Hepatocyte (in vitro differentiated cells): Measurements from ENCODE around the gene SEBOX. TPM values are rescaled to one million over a fixed set of nuclear protein-coding genes. Genes with fewer than 3 reads are reported as not detected.

Experiments used
- DNase-seq: peaks from one replicate; pipeline ENCODE4 v3.0.0-alpha.2; 2016; ENCODE audit warnings: low spot score
- H2AFZ ChIP-seq: fragments of 200-600 bp; sonication (generic); 2 replicates; pipeline ENCODE4 v1.6.0; 2016; ENCODE audit warnings: antibody characterized with exemption, mild to moderate bottlenecking
- H3K27ac ChIP-seq: fragments of 200-600 bp; sonication (generic); 2 replicates; pipeline ENCODE4 v1.5.1; 2016; ENCODE audit warnings: mild to moderate bottlenecking
- H3K27me3 ChIP-seq: fragments of 200-600 bp; sonication (generic); 2 replicates; pipeline ENCODE4 v1.6.1; 2016
- H3K36me3 ChIP-seq: fragments of 200-600 bp; sonication (generic); replicated peaks from 2 replicates; pipeline ENCODE4 v1.5.1; 2016; ENCODE audit warnings: low read depth; ENCODE audit not compliant: insufficient read depth
- H3K4me1 ChIP-seq: fragments of 200-600 bp; sonication (generic); 2 replicates; pipeline ENCODE4 v1.5.1; 2016; ENCODE audit warnings: mild to moderate bottlenecking, moderate library complexity; ENCODE audit not compliant: insufficient read depth
- H3K4me2 ChIP-seq: fragments of 200-600 bp; sonication (generic); 2 replicates; pipeline ENCODE4 v1.6.0; 2016
- H3K4me3 ChIP-seq: fragments of 200-600 bp; sonication (generic); 2 replicates; pipeline ENCODE4 v1.5.1; 2016; ENCODE audit warnings: mild to moderate bottlenecking
- H3K79me2 ChIP-seq: fragments of 200-600 bp; sonication (generic); 2 replicates; pipeline ENCODE4 v1.6.0; 2017; ENCODE audit warnings: mild to moderate bottlenecking
- H3K9me2 ChIP-seq: fragments of 200-600 bp; sonication (generic); replicated peaks from 2 replicates; pipeline ENCODE4 v1.6.0; 2017; ENCODE audit warnings: mild to moderate bottlenecking; ENCODE audit not compliant: insufficient read depth
- H3K9me3 ChIP-seq: fragments of 200-600 bp; sonication (generic); 2 replicates; pipeline ENCODE4 v1.5.1; 2016; ENCODE audit warnings: low read depth, mild to moderate bottlenecking
- H4K20me1 ChIP-seq: fragments of 200-600 bp; sonication (generic); 2 replicates; pipeline ENCODE4 v1.6.0; 2016; ENCODE audit warnings: mild to moderate bottlenecking; ENCODE audit not compliant: insufficient read depth, poor library complexity, severe bottlenecking
- CTCF ChIP-seq: fragments of 200-600 bp; sonication (generic); IDR thresholded peaks from 2 replicates; pipeline ENCODE4 v1.5.1; 2016; ENCODE audit warnings: antibody characterized with exemption, mild to moderate bottlenecking; ENCODE audit not compliant: poor library complexity
- EZH2 ChIP-seq: fragments of 200-600 bp; sonication (generic); IDR thresholded peaks from 2 replicates; pipeline ENCODE4 v1.6.1; 2016; ENCODE audit warnings: antibody characterized with exemption, mild to moderate bottlenecking, borderline replicate concordance
- EZH2phosphoT487 ChIP-seq: fragments of 200-600 bp; sonication (generic); IDR thresholded peaks from one replicate; pipeline ENCODE4 v1.6.1; 2018; ENCODE audit warnings: antibody characterized with exemption, mild to moderate bottlenecking, low read depth, moderate library complexity; ENCODE audit not compliant: unreplicated experiment, severe bottlenecking
- WGBS: methylation state at CpG from one replicate; pipeline ENCODE4 v1.1.6; 2016; ENCODE audit warnings: low lambda C conversion rate; ENCODE audit errors: missing lambda C conversion rate; 5-methylcytosine and 5-hydroxymethylcytosine counted together
- polyA plus RNA-seq: library from polyadenylated mRNA; unstranded; fragments of >200 nt; fragmentation: Nextera tagmentation; extraction: Ambion mirVana; gene quantifications from 2 replicates; pipeline ENCODE4 v1.2.1, GENCODE V29; 2016
- total RNA-seq: library from RNA; depleted of rRNA; stranded (reverse); fragments of >200 nt; gene quantifications from 2 replicates; pipeline ENCODE4 v1.2.3, GENCODE V29; 2014

SEBOX gene
- total and polyA plus RNA-seq, 2 experiments from 2014 or later = not detected

- peaks cover 56% of the 10 kb centered on the region for H3K79me2 ChIP-seq
- peaks cover 14% of the 10 kb centered on the region for H3K4me1 ChIP-seq
Observed at GRCh38 chr17:28325211-28325610, 39.8 kb downstream of the SEBOX start.

GRCh38 chr17:28324781-28325180 lies 40.2 kb downstream of the SEBOX start:
- Histone ChIP-seq H3K27ac (peak overlapping the region; percentile 0), H3K27me3 (no peaks in the 10 kb centered on the region), H3K9me3 (no peaks in the 10 kb centered on the region), H3K36me3 (no peaks in the 10 kb centered on the region), H3K4me1 (peaks cover 19% of the 10 kb centered on the region), H3K4me3 (no peak overlapping the region), H4K20me1 (no peaks in the 10 kb centered on the region), H3K4me2 (peak overlapping the region; percentile 39), H3K79me2 (peaks cover 60% of the 10 kb centered on the region), H2AFZ (no peak overlapping the region), H3K9me2 (no peaks in the 10 kb centered on the region)
- no peak for DNase-seq
- no peak for TF ChIP-seq EZH2
- no peak for TF ChIP-seq CTCF
- TF ChIP-seq EZH2phosphoT487 = no peak
- 97% methylated on average over 3 of the region's 3 CpGs for WGBS

More at GRCh38 chr17:28325211-28325610, 39.8 kb downstream of the SEBOX start:
- DNase-seq = no peak
- H3K36me3 ChIP-seq = no peaks in the 10 kb centered on the region
- 64% methylated on average over 5 of the region's 5 CpGs for WGBS
- H3K4me2 ChIP-seq = no peak overlapping the region
- H2AFZ ChIP-seq = no peak overlapping the region
- no peak for TF ChIP-seq EZH2
- TF ChIP-seq CTCF = no peak
- no peak for TF ChIP-seq EZH2phosphoT487
- H3K9me3 ChIP-seq = no peaks in the 10 kb centered on the region
- H4K20me1 ChIP-seq = no peaks in the 10 kb centered on the region
- H3K27ac ChIP-seq = no peak overlapping the region
- no peak overlapping the region for H3K4me3 ChIP-seq
- no peaks in the 10 kb centered on the region for H3K27me3 ChIP-seq
- H3K9me2 ChIP-seq = no peaks in the 10 kb centered on the region

- peaks cover 21% of the 10 kb centered on the region for H3K4me1 ChIP-seq
- peak overlapping the region; percentile 39 for H3K4me2 ChIP-seq
- H3K36me3 ChIP-seq = no peaks in the 10 kb centered on the region
- H3K79me2 ChIP-seq = peaks cover 61% of the 10 kb centered on the region
- H2AFZ ChIP-seq = no peak overlapping the region
- H3K9me2 ChIP-seq = no peaks in the 10 kb centered on the region
- H4K20me1 ChIP-seq = no peaks in the 10 kb centered on the region
- H3K27ac ChIP-seq = peak overlapping the region; percentile 0
- H3K9me3 ChIP-seq = no peaks in the 10 kb centered on the region
- 65% methylated on average over 5 of the region's 5 CpGs for WGBS
- H3K27me3 ChIP-seq = no peaks in the 10 kb centered on the region
- H3K4me3 ChIP-seq = no peak overlapping the region
- DNase-seq = peak; percentile 3
- TF ChIP-seq CTCF (no peak), EZH2 (no peak), EZH2phosphoT487 (no peak)
Observed at GRCh38 chr17:28324267-28324745, 40.7 kb downstream of the SEBOX start.
